ENCODE measurements around the gene SALL1.

Gene SALL1

DNA sequence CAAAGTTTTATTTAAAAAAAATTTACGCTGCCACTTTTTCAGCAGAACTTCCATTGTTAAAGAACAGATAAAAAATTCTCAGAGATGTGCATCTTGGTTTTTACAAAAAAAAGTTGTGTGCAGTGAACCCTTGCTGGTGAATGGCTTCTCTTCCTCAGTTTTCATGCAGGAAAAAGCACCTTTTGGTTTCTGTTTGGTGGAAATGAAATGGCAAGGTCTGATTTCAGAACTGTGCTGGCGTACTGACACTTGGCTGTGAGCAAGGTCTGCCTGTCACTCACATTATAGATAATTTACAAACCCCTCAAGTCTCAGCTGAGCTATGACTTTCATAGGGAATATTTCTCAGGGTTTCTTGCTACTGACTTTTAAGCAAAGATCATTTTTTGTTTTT, 5.7 kb upstream of the SALL1 start:
- DNase-seq (ENCODE audit: low read depth in 2 of 2): no peak

DNA sequence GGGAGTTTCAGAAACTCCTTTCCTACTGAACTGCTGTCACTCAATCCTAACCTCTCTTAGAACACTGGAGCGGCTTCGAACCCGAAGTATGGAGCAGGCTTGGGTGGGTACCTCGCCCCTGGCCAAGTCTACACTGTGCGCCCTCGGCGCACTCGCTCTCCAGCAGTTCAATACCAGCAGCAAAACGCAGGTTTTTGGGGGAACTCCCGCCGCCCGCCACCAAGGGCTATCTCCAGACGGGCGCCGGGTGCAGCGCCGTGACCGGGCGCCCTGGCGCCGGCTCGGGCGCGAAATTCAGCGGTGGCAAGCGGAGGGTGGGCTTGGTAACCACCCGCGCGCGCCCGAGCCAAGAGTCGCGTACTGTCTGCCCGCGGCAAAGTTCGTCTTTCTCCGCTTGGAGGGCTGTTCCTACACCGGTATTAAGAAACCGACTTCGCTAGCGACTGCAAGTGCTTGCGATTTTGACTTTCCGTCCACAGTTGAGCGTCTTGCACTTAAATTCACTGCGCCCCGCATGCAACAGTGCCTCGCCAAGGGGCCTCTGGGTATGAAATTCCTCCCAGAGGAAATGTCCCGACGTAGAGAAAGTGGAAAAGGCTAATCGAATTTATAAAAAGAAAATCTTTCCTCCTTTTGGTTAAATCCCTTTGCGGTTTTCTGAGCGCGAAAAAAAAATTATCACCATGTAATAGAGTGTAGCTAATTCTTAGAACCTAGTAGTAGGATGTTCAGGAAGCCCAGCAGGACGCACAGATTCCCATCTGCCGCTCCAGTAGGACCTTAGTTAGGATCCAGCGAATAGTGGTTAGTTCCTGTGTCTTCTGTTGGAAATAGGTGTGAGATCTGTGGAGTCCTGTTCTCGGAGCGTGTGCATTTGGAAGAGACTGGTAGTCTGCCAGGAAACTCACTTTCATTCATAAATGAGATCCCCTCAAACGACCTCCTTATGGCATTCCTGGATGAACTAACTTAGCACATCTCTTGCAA, 5.0 kb upstream of the SALL1 start:
- no peak for DNase-seq (ENCODE audit: low read depth in 2 of 2)

- no peak for DNase-seq (ENCODE audit: low read depth in 2 of 2)
Observed at GRCh38 chr16:51155199-51155607, 4.1 kb upstream of the SALL1 start.

- no peak for DNase-seq (ENCODE audit: low read depth in 2 of 2)
Observed at GRCh38 chr16:51154271-51155171, 3.5 kb upstream of the SALL1 start.

DNA sequence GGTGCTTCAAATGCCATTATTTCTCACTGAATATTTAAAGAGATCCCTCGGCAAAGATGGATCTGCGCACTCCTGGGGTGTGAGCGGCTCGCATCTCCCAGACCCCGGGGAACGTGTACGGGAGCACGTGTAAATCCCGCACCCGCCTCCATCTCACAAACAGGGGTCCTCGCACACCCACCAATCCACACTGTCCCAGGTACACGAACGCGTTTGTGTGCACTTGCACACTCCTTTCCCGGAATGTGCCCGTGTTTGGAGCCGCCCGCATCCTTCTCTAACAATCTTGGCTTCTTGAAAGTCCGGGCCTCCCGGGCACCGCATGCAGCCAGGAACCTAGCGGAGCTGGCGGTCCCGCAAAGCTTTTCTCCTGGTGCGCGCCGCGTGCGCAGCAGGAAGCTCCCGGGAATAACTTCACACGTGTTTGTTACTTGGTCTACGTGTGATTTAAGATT, 2.5 kb upstream of the SALL1 start:
- DNase-seq (ENCODE audit: low read depth in 2 of 2): no peak

GRCh38 chr16:51152691-51153576, 1.9 kb upstream of the SALL1 start:
- DNase-seq (ENCODE audit: low read depth in 2 of 2): no peak

DNA sequence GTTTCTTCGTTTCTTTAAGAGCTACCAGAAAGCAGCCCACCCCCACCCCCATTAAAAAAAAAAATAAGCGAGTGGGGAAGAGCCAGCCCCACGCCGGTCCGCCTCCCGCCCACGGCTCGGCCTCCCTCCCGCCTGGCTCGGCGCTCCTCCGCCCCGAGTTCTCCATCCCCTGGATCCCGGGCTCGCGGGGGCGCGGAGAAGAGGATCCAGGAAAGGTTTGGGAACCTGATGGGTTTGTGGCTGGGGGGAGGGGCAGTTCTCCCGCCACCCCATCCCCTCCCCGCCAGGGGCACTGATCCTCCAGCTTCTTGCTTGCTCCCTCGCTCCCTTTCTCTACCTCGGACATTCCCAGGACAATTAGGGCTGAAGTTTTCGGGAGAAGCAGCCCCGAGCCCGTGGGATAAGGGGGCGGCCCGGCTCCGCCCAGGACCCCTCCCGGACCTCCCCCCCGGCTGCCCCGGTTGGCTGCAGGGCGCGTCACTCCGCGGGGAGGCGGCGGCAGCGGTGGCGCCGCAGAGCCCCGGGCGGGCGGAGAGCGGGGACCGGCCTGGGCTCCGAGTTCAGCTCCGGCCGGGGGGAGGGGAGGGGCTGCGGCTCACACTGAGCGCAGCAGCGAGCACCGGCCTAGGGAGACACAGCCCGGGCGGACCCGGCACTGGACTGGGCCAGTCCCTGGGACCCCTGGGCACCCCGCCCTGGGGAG, 1.0 kb upstream of the SALL1 start:
- DNase-seq (ENCODE audit: low read depth in 2 of 2): no peak

DNA sequence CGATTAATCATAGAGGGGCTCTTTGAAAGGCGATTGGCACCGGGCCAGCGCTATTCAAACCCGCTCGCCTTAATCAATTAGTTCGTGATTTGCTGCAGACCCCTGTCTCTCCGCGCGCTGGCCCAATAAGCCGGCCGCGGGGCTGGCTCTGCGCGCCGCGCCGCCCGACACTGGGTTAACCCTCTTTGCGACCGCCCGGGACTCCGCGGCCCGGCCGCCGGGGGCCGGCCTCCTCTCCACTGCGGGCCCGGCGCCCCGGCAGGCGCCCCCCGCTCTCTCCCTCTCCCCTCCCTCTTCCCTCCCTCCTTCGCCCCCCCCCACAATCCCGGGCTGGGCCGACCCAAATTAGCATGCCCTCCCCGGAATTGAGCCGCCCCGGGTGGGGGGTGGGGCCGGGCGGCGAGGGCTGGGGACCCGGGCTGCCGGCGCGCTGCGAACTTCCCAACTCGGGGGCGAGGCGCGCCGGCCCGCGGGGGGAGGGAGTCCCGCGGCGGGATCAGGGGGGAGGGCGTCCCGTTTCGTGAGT, 428 bp upstream of the SALL1 start:
- no peak for DNase-seq (ENCODE audit: low read depth in 2 of 2)

DNA sequence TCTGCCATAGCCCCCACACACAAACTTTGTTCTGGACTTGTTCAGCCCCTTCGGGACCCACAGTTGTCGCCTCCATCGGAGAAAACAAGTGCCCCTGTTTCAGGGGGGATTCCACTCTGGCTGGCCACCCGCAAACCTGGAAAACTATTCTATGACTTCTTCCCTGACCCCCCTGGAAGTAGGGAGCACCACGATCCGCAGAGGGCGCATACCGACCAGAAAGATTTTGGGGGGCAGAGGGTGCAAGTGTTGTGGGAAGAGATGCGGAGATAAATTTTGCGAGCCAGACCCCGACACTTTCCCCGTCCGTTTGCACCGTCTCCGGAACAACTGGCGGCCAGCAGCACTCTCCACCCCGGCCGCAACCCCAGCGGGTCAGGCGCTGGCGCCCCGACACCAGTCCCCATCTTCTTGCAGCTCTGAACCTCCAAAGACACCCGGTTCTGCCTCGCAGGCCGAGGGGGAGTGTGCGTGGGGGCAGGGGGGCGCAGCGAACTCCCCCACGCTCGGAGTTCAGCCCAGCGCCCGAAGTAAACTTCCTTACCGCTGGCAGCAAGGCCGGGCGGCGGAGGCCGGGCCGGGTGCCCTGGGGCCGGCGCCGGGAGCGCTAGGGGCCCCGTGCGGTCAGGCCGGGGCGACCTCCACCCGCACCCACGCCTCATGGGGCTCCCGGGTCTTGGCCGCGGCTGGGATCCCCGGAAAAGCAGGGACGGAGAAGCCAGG, 744 bp downstream of the SALL1 start:
- DNase-seq (ENCODE audit: low read depth in 2 of 2): no peak

GRCh38 chr16:51149721-51150164, 1.3 kb downstream of the SALL1 start:
- no peak for DNase-seq (ENCODE audit: low read depth in 2 of 2)

- DNase-seq (ENCODE audit: low read depth in 2 of 2): no peak
Observed at GRCh38 chr16:51149251-51149661, 1.8 kb downstream of the SALL1 start.

- DNase-seq (ENCODE audit: low read depth in 2 of 2): no peak
Observed at GRCh38 chr16:51148678-51149228, 2.3 kb downstream of the SALL1 start.

DNA sequence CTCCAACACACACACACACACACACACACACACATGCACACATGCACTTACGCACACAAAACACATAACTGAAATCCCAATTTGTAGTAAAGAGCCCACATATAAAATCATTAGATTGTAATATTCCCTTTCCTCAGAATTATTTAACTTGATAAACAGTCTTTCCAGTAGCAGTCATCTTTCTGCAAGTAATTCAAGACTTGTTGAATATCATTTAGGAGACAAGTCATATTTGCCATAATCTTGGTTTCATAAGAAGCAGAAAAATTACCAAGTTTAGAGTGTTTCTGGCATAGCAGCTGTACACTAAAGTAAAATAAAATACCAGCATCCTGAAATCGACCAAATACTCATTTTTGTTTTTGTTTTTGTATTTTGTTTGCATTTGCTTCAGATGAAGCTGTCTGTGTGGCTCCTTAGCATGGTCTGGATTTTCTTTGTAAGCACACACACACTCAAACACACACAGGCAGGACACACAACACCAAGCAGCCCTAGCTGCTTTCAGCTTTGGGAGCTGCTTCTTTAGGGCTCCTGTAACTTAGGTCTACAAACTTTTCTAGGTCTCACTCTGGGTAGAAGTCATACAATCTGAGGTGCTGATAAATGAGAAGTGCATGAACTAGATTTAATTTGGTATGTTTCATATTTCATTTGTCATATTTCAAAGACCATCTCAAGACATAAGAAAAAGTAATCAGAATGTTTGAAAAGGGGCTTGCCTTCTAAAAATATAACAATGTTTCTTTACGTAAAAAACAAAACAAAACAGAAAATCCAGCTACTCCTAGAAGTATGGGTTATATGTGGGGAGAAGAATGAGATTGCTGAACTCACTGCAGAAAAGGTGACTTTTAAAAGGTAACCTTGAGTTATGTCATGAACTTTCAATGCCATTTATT, 3.0 kb downstream of the SALL1 start:
- DNase-seq (ENCODE audit: low read depth in 2 of 2): no peak

GRCh38 chr16:51146256-51146924, 4.7 kb downstream of the SALL1 start:
- DNase-seq (ENCODE audit: low read depth in 2 of 2): no peak

DNA sequence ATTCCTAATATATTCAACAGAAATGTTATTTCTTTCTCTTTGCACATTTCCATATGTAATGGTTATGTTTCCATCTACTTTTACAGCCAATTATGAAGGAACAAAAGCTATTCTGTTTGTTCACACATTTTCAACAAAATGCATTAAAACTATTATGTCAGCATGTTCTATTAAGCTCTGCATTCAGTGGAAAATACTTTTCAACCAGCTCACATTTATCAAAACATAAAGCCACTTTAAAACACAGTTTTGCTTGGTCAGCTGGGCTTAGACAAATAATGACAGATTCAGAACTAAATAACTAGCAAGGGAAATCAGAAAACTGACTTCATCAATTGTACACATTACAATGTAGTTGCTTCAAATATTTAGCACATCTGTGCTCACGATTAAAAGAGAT, 6.9 kb downstream of the SALL1 start:
- DNase-seq (ENCODE audit: low read depth in 2 of 2): no peak

- no peak for DNase-seq (ENCODE audit: low read depth in 2 of 2)
Observed at GRCh38 chr16:51143196-51143977, 7.7 kb downstream of the SALL1 start.

GRCh38 chr16:51141541-51141940, 9.5 kb downstream of the SALL1 start:
- DNase-seq (ENCODE audit: low read depth in 2 of 2): no peak
